GM21526 (cell line): ENCODE data around the gene CCDC71.
A peak's percentile ranks its signal among the peaks of the same experiment; 100 is the strongest.

Experiments used
- ATAC-seq: cut with Tn5 transposase; IDR thresholded peaks from one replicate; pipeline ENCODE4 v1.9.1; 2021; ENCODE audit warnings: moderate library complexity; ENCODE audit not compliant: unreplicated experiment, low FRiP score

Gene CCDC71

GRCh38 chr3:49171119-49171774, 5.1 kb upstream of the CCDC71 start, which contains the start of gene KLHDC8B:
Gene KLHDC8B (plus strand): TSS chr3:49171598. CDS start chr3:49172770, 1,172 bp downstream.
- ATAC-seq, result peak; percentile 45

- no peak for ATAC-seq
These were observed 4.6 kb upstream of the CCDC71 start for GRCh38 chr3:49170744-49171118.

GRCh38 chr3:49166752-49167556, 823 bp upstream of the CCDC71 start:
- ATAC-seq, result no peak

GRCh38 chr3:49164983-49165720, 979 bp downstream of the CCDC71 start:
- no peak for ATAC-seq

GRCh38 chr3:49163609-49164008, 2.5 kb downstream of the CCDC71 start:
- ATAC-seq, result no peak

GRCh38 chr3:49162751-49163419, 3.2 kb downstream of the CCDC71 start:
- no peak for ATAC-seq

GRCh38 chr3:49161808-49162530, 4.2 kb downstream of the CCDC71 start:
- no peak for ATAC-seq

GRCh38 chr3:49161197-49161596, 4.9 kb downstream of the CCDC71 start:
- ATAC-seq, result no peak

GRCh38 chr3:49158792-49159191, 7.3 kb downstream of the CCDC71 start:
- ATAC-seq, result no peak

GRCh38 chr3:49158103-49158709, 7.9 kb downstream of the CCDC71 start:
- no peak for ATAC-seq

GRCh38 chr3:49157289-49157688, 8.8 kb downstream of the CCDC71 start:
- no peak for ATAC-seq

- ATAC-seq, result no peak
These were observed 12.7 kb downstream of the CCDC71 start for GRCh38 chr3:49153349-49153912.

- ATAC-seq, result no peak
These were observed 14.5 kb downstream of the CCDC71 start for GRCh38 chr3:49151610-49152009.

- no peak for ATAC-seq
These were observed 18.0 kb downstream of the CCDC71 start for GRCh38 chr3:49148159-49148558.

GRCh38 chr3:49140080-49140479, 26.1 kb downstream of the CCDC71 start:
- no peak for ATAC-seq

- ATAC-seq, result no peak
These were observed 30.6 kb downstream of the CCDC71 start for GRCh38 chr3:49135499-49135898.

GRCh38 chr3:49134471-49135265, 31.5 kb downstream of the CCDC71 start:
- no peak for ATAC-seq

- no peak for ATAC-seq
These were observed 32.7 kb downstream of the CCDC71 start for GRCh38 chr3:49133226-49133951.
